HPDE6-E6E7 (cell line): Measurements from ENCODE around the gene NBAS.
"Not testable (repeated sequence)": the region's sequence is repeated elsewhere in the genome, so short reads cannot be mapped to it uniquely, and the experiment has no call there.

Experiments
- DNase-seq: peaks from one replicate; pipeline ENCODE4 v3.0.0; 2011; ENCODE audit warnings: missing footprints; ENCODE audit errors: extremely low spot score

NBAS gene

GRCh38 chr2:15262792-15263191 is 298.3 kb downstream of the NBAS start:
- DNase-seq, result no peak

- no peak for DNase-seq
Measured at GRCh38 chr2:15260835-15261234, 300.3 kb downstream of the NBAS start.

- no peak for DNase-seq
Measured at GRCh38 chr2:15260196-15260595, 300.9 kb downstream of the NBAS start.

- no peak for DNase-seq
Measured at GRCh38 chr2:15259356-15259756, 301.8 kb downstream of the NBAS start.

GRCh38 chr2:15258385-15258784 is 302.7 kb downstream of the NBAS start:
- not testable (repeated sequence) for DNase-seq

- DNase-seq, result no peak
Measured at GRCh38 chr2:15253835-15254286, 307.3 kb downstream of the NBAS start.

GRCh38 chr2:15253247-15253646 is 307.9 kb downstream of the NBAS start:
- no peak for DNase-seq

GRCh38 chr2:15251753-15252152 is 309.4 kb downstream of the NBAS start:
- no peak for DNase-seq

- DNase-seq, result not testable (repeated sequence)
Measured at GRCh38 chr2:15250946-15251345, 310.2 kb downstream of the NBAS start.

- DNase-seq, result no peak
Measured at GRCh38 chr2:15246870-15247269, 314.3 kb downstream of the NBAS start.

- no peak for DNase-seq
Measured at GRCh38 chr2:15243762-15244161, 317.4 kb downstream of the NBAS start.

- DNase-seq, result no peak
Measured at GRCh38 chr2:15242936-15243461, 318.1 kb downstream of the NBAS start.

- DNase-seq, result no peak
Measured at GRCh38 chr2:15241929-15242328, 319.2 kb downstream of the NBAS start.

- no peak for DNase-seq
Measured at GRCh38 chr2:15241201-15241600, 319.9 kb downstream of the NBAS start.

- DNase-seq, result no peak
Measured at GRCh38 chr2:15238028-15238427, 323.1 kb downstream of the NBAS start.

- no peak for DNase-seq
Measured at GRCh38 chr2:15230599-15231192, 330.4 kb downstream of the NBAS start.

GRCh38 chr2:15226661-15227060 is 334.5 kb downstream of the NBAS start:
- DNase-seq, result no peak

- DNase-seq, result no peak
Measured at GRCh38 chr2:15225131-15225530, 336.0 kb downstream of the NBAS start.

- DNase-seq, result no peak
Measured at GRCh38 chr2:15224641-15225040, 336.5 kb downstream of the NBAS start.

GRCh38 chr2:15223887-15224286 is 337.2 kb downstream of the NBAS start:
- peak; percentile 65 for DNase-seq

GRCh38 chr2:15222856-15223255 is 338.3 kb downstream of the NBAS start:
- DNase-seq, result no peak

- no peak for DNase-seq
Measured at GRCh38 chr2:15220603-15221002, 340.5 kb downstream of the NBAS start.

- no peak for DNase-seq
Measured at GRCh38 chr2:15218423-15219086, 342.6 kb downstream of the NBAS start.
